HEK293 (cell line): Measurements from ENCODE around the gene MPEG1.

ENCODE experiments used
- CTCF ChIA-PET: fragments of 350-600 bp; formaldehyde crosslinking; extraction: SDS; loops from one replicate; lab custom pipeline; 2021; ENCODE audit warnings: antibody characterized with exemption; lab: Yijun Ruan, JAX
- POLR2A ChIA-PET: fragments of 300-600 bp; formaldehyde crosslinking; extraction: SDS; loops from one replicate; lab custom pipeline; 2020; ENCODE audit warnings: antibody characterized with exemption, inconsistent platforms; lab: Yijun Ruan, JAX
- H3K27ac ChIP-seq: fragments of 200-500 bp; sonication (Bioruptor generic); 2 replicates; pipeline ENCODE4 v1.5.1; 2014; ENCODE audit warnings: low read depth, low read length, control low read depth, inconsistent platforms; ENCODE audit errors: extremely low read depth
- H3K36me3 ChIP-seq, 2 experiments: fragments of 200-500 bp in 1 of 2; sonication (Bioruptor generic) in 1 of 2; 1 replicate in 1 of 2; 2 replicates in 1 of 2; pipeline ENCODE4 v1.5.1; 2014 to 2017; ENCODE audit warnings: inconsistent platforms in 2 of 2, low read length in 2 of 2; ENCODE audit not compliant: control insufficient read depth in 2 of 2, insufficient read depth in 1 of 2
- H3K4me1 ChIP-seq: fragments of 200-500 bp; sonication (Bioruptor generic); 2 replicates; pipeline ENCODE4 v1.5.1; 2014; ENCODE audit warnings: mild to moderate bottlenecking, low read length, inconsistent platforms; ENCODE audit not compliant: control insufficient read depth, insufficient read depth
- H3K4me3 ChIP-seq: 2 replicates; pipeline ENCODE4 v1.5.1; 2011; ENCODE audit warnings: low read depth, mild to moderate bottlenecking, control low read depth, low read length, moderate library complexity
- H3K9me3 ChIP-seq: fragments of 200-500 bp; sonication (Bioruptor generic); 2 replicates; pipeline ENCODE4 v1.5.1; 2014; ENCODE audit warnings: low read depth, low read length, inconsistent platforms; ENCODE audit not compliant: control insufficient read depth, insufficient read depth
- BCL11B ChIP-seq: fragments of 450-650 bp; formaldehyde crosslinking; IDR thresholded peaks from 2 replicates; pipeline ENCODE4 v1.5.1; 2016; ENCODE audit warnings: low read depth, missing biosample characterization, missing genetic modification characterization
- SCRT1 ChIP-seq: fragments of 450-650 bp; formaldehyde crosslinking; IDR thresholded peaks from 2 replicates; pipeline ENCODE4 v1.5.1; 2016; ENCODE audit warnings: missing biosample characterization, missing genetic modification characterization, borderline replicate concordance
- SP2 ChIP-seq: fragments of 450-650 bp; formaldehyde crosslinking; IDR thresholded peaks from 2 replicates; pipeline ENCODE4 v1.5.1; 2016; ENCODE audit warnings: missing biosample characterization, missing genetic modification characterization
- YY1 ChIP-seq: fragments of 450-650 bp; formaldehyde crosslinking; IDR thresholded peaks from 2 replicates; pipeline ENCODE4 v1.5.1; 2018; ENCODE audit warnings: missing biosample characterization, missing genetic modification characterization
- ZBTB21 ChIP-seq: fragments of 450-650 bp; formaldehyde crosslinking; IDR thresholded peaks from 2 replicates; pipeline ENCODE4 v1.5.1; 2017; ENCODE audit warnings: missing biosample characterization, missing genetic modification characterization
- ZBTB8A ChIP-seq: fragments of 450-650 bp; formaldehyde crosslinking; IDR thresholded peaks from 2 replicates; pipeline ENCODE4 v1.5.1; 2016; ENCODE audit warnings: missing biosample characterization, missing genetic modification characterization
- ZNF114 ChIP-seq: fragments of 450-650 bp; formaldehyde crosslinking; IDR thresholded peaks from 2 replicates; pipeline ENCODE4 v1.5.0; 2017; ENCODE audit warnings: missing biosample characterization, missing genetic modification characterization
- ZNF138 ChIP-seq: fragments of 450-650 bp; formaldehyde crosslinking; IDR thresholded peaks from 2 replicates; pipeline ENCODE4 v1.5.1; 2016; ENCODE audit warnings: missing biosample characterization, missing genetic modification characterization, borderline replicate concordance
- ZNF2 ChIP-seq: fragments of 450-650 bp; formaldehyde crosslinking; IDR thresholded peaks from 2 replicates; pipeline ENCODE4 v1.5.1; 2016; ENCODE audit warnings: missing biosample characterization, missing genetic modification characterization
- ZNF211 ChIP-seq: fragments of 450-650 bp; formaldehyde crosslinking; IDR thresholded peaks from 2 replicates; pipeline ENCODE4 v1.5.1; 2016; ENCODE audit warnings: low read depth, missing biosample characterization, missing genetic modification characterization
- ZNF23 ChIP-seq: fragments of 450-650 bp; formaldehyde crosslinking; IDR thresholded peaks from 2 replicates; pipeline ENCODE4 v1.5.1; 2016; ENCODE audit warnings: missing biosample characterization, missing genetic modification characterization, borderline replicate concordance
- ZNF274 ChIP-seq, 2 experiments: fragments of 200-500 bp in 1 of 2; fragments of 450-650 bp in 1 of 2; sonication (Bioruptor generic) in 1 of 2; formaldehyde crosslinking in 1 of 2; IDR thresholded peaks; 2 replicates each; pipeline versions ENCODE4 v1.5.1 to v1.6.1; 2014 to 2016; ENCODE audit warnings: borderline replicate concordance in 1 of 2, inconsistent platforms in 1 of 2, low read length in 1 of 2, missing biosample characterization in 1 of 2, missing genetic modification characterization in 1 of 2
- ZNF311 ChIP-seq: fragments of 450-650 bp; formaldehyde crosslinking; IDR thresholded peaks from 2 replicates; pipeline ENCODE4 v1.5.1; 2017; ENCODE audit warnings: missing biosample characterization, missing genetic modification characterization, borderline replicate concordance
- ZNF404 ChIP-seq: fragments of 450-650 bp; formaldehyde crosslinking; IDR thresholded peaks from 2 replicates; pipeline ENCODE4 v1.5.1; 2017; ENCODE audit warnings: missing biosample characterization, missing genetic modification characterization
- ZNF433 ChIP-seq: fragments of 450-650 bp; formaldehyde crosslinking; IDR thresholded peaks from 2 replicates; pipeline ENCODE4 v1.5.1; 2016; ENCODE audit warnings: missing biosample characterization, missing genetic modification characterization, low read depth
- ZNF529 ChIP-seq: fragments of 450-650 bp; formaldehyde crosslinking; IDR thresholded peaks from 2 replicates; pipeline ENCODE4 v1.5.1; 2017; ENCODE audit warnings: missing genetic modification characterization, missing biosample characterization; ENCODE audit not compliant: insufficient replicate concordance
- ZNF596 ChIP-seq: fragments of 450-650 bp; IDR thresholded peaks from 2 replicates; pipeline ENCODE4 v1.5.0; 2018; ENCODE audit warnings: missing biosample characterization, mild to moderate bottlenecking, missing genetic modification characterization, moderate library complexity
- ZNF624 ChIP-seq: fragments of 450-650 bp; formaldehyde crosslinking; IDR thresholded peaks from 2 replicates; pipeline ENCODE4 v1.5.1; 2017; ENCODE audit warnings: missing biosample characterization, missing genetic modification characterization
- ZNF660 ChIP-seq: fragments of 450-650 bp; IDR thresholded peaks from 2 replicates; pipeline ENCODE4 v1.5.1; 2018; ENCODE audit warnings: missing biosample characterization, mild to moderate bottlenecking, missing genetic modification characterization
- ZNF707 ChIP-seq: fragments of 450-650 bp; formaldehyde crosslinking; IDR thresholded peaks from 2 replicates; pipeline ENCODE4 v1.5.1; 2016; ENCODE audit warnings: missing biosample characterization, missing genetic modification characterization
- ZSCAN16 ChIP-seq: fragments of 450-650 bp; formaldehyde crosslinking; IDR thresholded peaks from 2 replicates; pipeline ENCODE4 v1.5.1; 2016; ENCODE audit warnings: missing biosample characterization, missing genetic modification characterization
- TF ChIP-seq, protein P1 (sequence below): fragments of 450-650 bp; formaldehyde crosslinking; IDR thresholded peaks from 2 replicates; pipeline ENCODE4 v1.5.1; 2016; ENCODE audit warnings: missing biosample characterization, missing genetic modification characterization
- TF ChIP-seq, protein P2 (sequence below): fragments of 450-650 bp; formaldehyde crosslinking; IDR thresholded peaks from 2 replicates; pipeline ENCODE4 v1.5.1; 2016; ENCODE audit warnings: missing biosample characterization, missing genetic modification characterization
- TF ChIP-seq, protein P3 (sequence below): fragments of 450-650 bp; formaldehyde crosslinking; IDR thresholded peaks from 2 replicates; pipeline ENCODE4 v1.5.1; 2016; ENCODE audit warnings: missing biosample characterization, missing genetic modification characterization
- TF ChIP-seq, protein P4 (sequence below): fragments of 450-650 bp; formaldehyde crosslinking; IDR thresholded peaks from 2 replicates; pipeline ENCODE4 v1.5.1; 2016; ENCODE audit warnings: missing biosample characterization, missing genetic modification characterization
- TF ChIP-seq, protein P5 (sequence below): fragments of 450-650 bp; formaldehyde crosslinking; IDR thresholded peaks from 2 replicates; pipeline ENCODE4 v1.5.1; 2016; ENCODE audit warnings: missing biosample characterization, missing genetic modification characterization

MPEG1 gene

DNA sequence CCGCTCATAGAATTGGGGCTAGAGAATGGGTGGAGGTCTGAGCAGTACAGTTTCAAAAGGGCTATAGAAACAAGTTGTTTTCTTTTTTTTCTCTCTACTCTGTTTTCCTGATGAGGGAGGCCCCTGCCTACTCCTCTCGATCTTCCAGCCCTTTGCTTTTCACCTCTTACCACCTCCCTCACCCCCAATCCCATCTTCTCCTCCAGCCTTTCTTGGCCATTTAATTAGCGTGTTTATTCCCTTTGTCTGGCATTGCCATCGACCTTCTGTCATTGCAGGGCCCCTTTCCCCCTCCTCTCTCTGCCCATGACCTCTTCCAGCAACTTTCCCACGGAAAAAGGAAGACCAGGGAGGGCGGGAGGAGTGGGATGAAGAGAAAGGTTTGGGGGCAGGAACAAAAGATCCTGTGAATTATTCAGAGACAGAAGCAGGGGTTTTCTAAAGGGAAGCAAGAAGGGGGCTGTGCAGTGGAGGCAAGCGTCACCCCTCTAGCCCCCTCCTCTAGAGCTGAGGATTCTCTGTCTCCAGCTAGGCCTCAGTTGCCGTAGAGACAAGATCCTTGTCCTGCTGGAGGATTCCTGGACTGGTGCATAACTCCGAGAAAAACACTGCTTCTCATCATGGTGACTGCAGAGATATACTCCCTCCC, 27.9 kb downstream of the MPEG1 start:
- Histone ChIP-seq H3K9me3 (no peaks in the 10 kb centered on the region), H3K4me1 (no peaks in the 10 kb centered on the region), H3K36me3 (peaks cover 0 to 30% of the 10 kb centered on the region in 2 experiments; a peak in 1 of 3 replicates), H3K4me3 (no peak overlapping the region), H3K27ac (no peak overlapping the region)
- CTCF ChIA-PET = interaction anchor here (0.6 to 4.4 kb wide), 9 partner anchors 8 to 565 kb away, joined by 3 to 78 read pairs (median 4); partner anchors contain the start of gene DTX4
- TF ChIP-seq ZNF2 (tag by site-specific recombination) = no peak
- TF ChIP-seq ZNF114 (tag by site-specific recombination) = no peak
- no peak for TF ChIP-seq ZNF596 (tag by site-specific recombination)
- TF ChIP-seq, protein P1, sequence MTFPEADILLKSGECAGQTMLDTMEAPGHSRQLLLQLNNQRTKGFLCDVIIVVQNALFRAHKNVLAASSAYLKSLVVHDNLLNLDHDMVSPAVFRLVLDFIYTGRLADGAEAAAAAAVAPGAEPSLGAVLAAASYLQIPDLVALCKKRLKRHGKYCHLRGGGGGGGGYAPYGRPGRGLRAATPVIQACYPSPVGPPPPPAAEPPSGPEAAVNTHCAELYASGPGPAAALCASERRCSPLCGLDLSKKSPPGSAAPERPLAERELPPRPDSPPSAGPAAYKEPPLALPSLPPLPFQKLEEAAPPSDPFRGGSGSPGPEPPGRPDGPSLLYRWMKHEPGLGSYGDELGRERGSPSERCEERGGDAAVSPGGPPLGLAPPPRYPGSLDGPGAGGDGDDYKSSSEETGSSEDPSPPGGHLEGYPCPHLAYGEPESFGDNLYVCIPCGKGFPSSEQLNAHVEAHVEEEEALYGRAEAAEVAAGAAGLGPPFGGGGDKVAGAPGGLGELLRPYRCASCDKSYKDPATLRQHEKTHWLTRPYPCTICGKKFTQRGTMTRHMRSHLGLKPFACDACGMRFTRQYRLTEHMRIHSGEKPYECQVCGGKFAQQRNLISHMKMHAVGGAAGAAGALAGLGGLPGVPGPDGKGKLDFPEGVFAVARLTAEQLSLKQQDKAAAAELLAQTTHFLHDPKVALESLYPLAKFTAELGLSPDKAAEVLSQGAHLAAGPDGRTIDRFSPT = no peak
- TF ChIP-seq, protein P2, sequence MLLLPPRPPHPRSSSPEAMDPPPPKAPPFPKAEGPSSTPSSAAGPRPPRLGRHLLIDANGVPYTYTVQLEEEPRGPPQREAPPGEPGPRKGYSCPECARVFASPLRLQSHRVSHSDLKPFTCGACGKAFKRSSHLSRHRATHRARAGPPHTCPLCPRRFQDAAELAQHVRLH (tag by site-specific recombination) = no peak
- no peak for TF ChIP-seq ZBTB21 (tag by site-specific recombination)
- TF ChIP-seq SCRT1 (tag by site-specific recombination) = no peak
- POLR2A ChIA-PET = no interaction called here

DNA sequence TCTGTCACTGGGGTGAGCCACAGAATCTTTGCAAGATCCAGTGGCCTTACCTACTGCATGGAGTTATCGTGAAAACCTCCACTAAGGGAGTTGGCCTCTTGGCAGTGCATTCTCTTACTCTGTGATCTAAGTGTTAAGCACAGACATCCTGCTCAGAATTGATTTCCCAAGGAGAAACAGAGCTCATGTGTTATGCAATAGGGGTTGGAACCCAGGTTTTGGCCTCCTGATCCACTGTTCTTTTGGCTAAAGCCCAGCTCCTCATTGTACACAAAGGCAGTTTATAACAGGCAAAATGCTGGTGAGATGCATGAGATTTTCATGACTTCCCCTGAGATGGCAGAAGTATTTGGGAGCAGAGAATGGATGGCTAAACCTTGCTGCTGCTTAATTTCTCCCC, 29.0 kb downstream of the MPEG1 start:
- Histone ChIP-seq H3K4me3 (no peak overlapping the region), H3K9me3 (no peaks in the 10 kb centered on the region), H3K27ac (no peak overlapping the region), H3K36me3 (peaks cover 0 to 22% of the 10 kb centered on the region in 2 experiments; a peak in 1 of 3 replicates), H3K4me1 (no peaks in the 10 kb centered on the region)
- no peak for TF ChIP-seq ZNF529 (tag by site-specific recombination)
- TF ChIP-seq ZBTB8A = no peak
- no peak for TF ChIP-seq ZNF660
- TF ChIP-seq, protein P3, sequence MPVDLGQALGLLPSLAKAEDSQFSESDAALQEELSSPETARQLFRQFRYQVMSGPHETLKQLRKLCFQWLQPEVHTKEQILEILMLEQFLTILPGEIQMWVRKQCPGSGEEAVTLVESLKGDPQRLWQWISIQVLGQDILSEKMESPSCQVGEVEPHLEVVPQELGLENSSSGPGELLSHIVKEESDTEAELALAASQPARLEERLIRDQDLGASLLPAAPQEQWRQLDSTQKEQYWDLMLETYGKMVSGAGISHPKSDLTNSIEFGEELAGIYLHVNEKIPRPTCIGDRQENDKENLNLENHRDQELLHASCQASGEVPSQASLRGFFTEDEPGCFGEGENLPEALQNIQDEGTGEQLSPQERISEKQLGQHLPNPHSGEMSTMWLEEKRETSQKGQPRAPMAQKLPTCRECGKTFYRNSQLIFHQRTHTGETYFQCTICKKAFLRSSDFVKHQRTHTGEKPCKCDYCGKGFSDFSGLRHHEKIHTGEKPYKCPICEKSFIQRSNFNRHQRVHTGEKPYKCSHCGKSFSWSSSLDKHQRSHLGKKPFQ = no peak
- TF ChIP-seq, protein P4, sequence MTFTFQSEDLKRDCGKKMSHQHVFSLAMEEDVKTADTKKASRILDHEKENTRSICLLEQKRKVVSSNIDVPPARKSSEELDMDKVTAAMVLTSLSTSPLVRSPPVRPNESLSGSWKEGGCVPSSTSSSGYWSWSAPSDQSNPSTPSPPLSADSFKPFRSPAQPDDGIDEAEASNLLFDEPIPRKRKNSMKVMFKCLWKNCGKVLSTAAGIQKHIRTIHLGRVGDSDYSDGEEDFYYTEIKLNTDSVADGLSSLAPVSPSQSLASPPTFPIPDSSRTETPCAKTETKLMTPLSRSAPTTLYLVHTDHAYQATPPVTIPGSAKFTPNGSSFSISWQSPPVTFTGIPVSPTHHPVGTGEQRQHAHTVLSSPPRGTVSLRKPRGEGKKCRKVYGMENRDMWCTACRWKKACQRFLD (tag by site-specific recombination) = no peak
- TF ChIP-seq BCL11B (tag by site-specific recombination) = no peak
- TF ChIP-seq ZNF624 (tag by site-specific recombination) = no peak
- TF ChIP-seq, protein P5, sequence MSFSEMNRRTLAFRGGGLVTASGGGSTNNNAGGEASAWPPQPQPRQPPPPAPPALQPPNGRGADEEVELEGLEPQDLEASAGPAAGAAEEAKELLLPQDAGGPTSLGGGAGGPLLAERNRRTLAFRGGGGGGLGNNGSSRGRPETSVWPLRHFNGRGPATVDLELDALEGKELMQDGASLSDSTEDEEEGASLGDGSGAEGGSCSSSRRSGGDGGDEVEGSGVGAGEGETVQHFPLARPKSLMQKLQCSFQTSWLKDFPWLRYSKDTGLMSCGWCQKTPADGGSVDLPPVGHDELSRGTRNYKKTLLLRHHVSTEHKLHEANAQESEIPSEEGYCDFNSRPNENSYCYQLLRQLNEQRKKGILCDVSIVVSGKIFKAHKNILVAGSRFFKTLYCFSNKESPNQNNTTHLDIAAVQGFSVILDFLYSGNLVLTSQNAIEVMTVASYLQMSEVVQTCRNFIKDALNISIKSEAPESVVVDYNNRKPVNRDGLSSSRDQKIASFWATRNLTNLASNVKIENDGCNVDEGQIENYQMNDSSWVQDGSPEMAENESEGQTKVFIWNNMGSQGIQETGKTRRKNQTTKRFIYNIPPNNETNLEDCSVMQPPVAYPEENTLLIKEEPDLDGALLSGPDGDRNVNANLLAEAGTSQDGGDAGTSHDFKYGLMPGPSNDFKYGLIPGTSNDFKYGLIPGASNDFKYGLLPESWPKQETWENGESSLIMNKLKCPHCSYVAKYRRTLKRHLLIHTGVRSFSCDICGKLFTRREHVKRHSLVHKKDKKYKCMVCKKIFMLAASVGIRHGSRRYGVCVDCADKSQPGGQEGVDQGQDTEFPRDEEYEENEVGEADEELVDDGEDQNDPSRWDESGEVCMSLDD (tag by site-specific recombination) = no peak
- TF ChIP-seq YY1 (tag by site-specific recombination) = no peak
- no peak for TF ChIP-seq ZNF311 (tag by site-specific recombination)
- no peak for TF ChIP-seq SP2
- TF ChIP-seq ZNF404 = no peak
- TF ChIP-seq ZNF707 = no peak
- TF ChIP-seq ZNF138 (tag by site-specific recombination) = no peak
- no peak for TF ChIP-seq ZNF274 (IDR thresholded peaks at IDR 0.05; ENCODE audit: low read length)
- TF ChIP-seq ZNF274 (tag by site-specific recombination; IDR thresholded peaks at IDR 0.05; ENCODE audit: borderline replicate concordance) = no peak
- no peak for TF ChIP-seq ZSCAN16 (tag by site-specific recombination)
- TF ChIP-seq ZNF433 = no peak
- TF ChIP-seq ZNF211 = no peak
- no peak for TF ChIP-seq ZNF23 (tag by site-specific recombination)
- ChIA-PET CTCF (interaction anchor here (0.6 to 4.4 kb wide), 4 partner anchors 10 to 532 kb away, joined by 3 to 48 read pairs (median 4); partner anchors contain the start of gene DTX4), POLR2A (no interaction called here)
